ENCODE data around the gene SLC9A7.

Gene SLC9A7

DNA sequence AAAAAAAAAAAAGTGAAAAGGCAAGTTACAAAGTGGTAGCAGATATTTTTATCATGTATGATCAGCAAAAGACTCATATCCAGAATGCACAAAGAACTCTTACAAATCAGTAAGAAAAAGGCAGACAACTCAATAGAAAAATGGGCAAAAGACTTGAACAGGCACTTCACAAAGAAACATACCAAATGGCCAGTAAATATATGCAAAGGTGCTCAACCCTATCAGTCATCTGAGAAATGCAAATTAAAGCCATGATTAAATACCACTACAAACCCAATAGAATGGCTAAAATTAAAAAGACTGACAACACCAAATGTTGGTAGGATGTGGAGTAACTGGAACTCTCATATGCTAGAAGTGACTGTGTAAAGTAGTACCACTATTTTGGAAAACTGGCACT is 140.0 kb downstream of the SLC9A7 start:
- TF ChIP-seq CTCF (IDR thresholded peaks at IDR 0.05; ENCODE audit: low read length): no peak
- no peak for TF ChIP-seq EZH2 (optimal IDR thresholded peaks at IDR 0.05; ENCODE audit: low read depth, low read length)
- Histone ChIP-seq H3K79me2 (ENCODE audit: low read length) (no peaks in the 10 kb centered on the region), H4K20me1 (ENCODE audit: insufficient read depth, low read length) (no peaks in the 10 kb centered on the region), H3K36me3 (replicated peaks; ENCODE audit: insufficient read depth, low read length) (no peaks in the 10 kb centered on the region), H3K4me1 (ENCODE audit: low read length) (no peaks in the 10 kb centered on the region), H3K9me3 (replicated peaks; ENCODE audit: insufficient read depth, low read length) (no peaks in the 10 kb centered on the region), H3F3A (ENCODE audit: insufficient read depth, low read length) (no peaks in the 10 kb centered on the region), H3K27ac (ENCODE audit: low read length) (no peak overlapping the region), H3K4me2 (ENCODE audit: low read depth, low read length) (no peak overlapping the region), H2AFZ (ENCODE audit: low read length) (no peak overlapping the region), H3K4me3 (ENCODE audit: low read length) (no peak overlapping the region), H3K9ac (ENCODE audit: low read length) (no peak overlapping the region), H3K9me2 (replicated peaks; ENCODE audit: insufficient read depth, low read length) (no peaks in the 10 kb centered on the region), H3K27me3 (replicated peaks; ENCODE audit: insufficient read depth, low read length) (no peaks in the 10 kb centered on the region)
- no peak for DNase-seq

DNA sequence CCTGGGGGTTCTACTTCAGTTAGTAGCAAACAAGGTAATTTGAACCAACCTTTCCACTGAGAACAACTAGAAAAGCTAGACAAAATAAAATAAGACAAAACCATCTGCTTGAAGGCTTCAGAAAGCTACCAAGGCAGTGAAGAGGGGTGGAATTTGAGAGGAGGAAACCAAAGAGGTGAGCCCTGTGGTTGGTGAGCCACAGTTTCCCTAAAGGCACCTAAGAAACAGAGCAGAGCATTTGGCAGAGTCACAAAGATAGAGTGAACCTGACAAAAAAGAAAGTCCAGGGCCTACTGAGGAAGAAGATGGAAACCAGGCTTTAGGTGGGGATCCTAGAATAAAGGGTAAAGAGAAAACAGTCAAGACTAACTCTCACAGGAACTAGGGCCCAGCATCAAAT is 141.0 kb downstream of the SLC9A7 start:
- no peaks in the 10 kb centered on the region for H3K27me3 ChIP-seq (replicated peaks; ENCODE audit: insufficient read depth, low read length)
- H3F3A ChIP-seq (ENCODE audit: insufficient read depth, low read length): no peaks in the 10 kb centered on the region
- H3K27ac ChIP-seq (ENCODE audit: low read length): no peak overlapping the region
- no peak for TF ChIP-seq EZH2 (optimal IDR thresholded peaks at IDR 0.05; ENCODE audit: low read depth, low read length)
- TF ChIP-seq CTCF (IDR thresholded peaks at IDR 0.05; ENCODE audit: low read length): no peak
- TF ChIP-seq EZH2phosphoT487 (IDR thresholded peaks at IDR 0.05; ENCODE audit: low read length): no peak
- no peaks in the 10 kb centered on the region for H4K20me1 ChIP-seq (ENCODE audit: insufficient read depth, low read length)
- no peak overlapping the region for H3K9ac ChIP-seq (ENCODE audit: low read length)
- no peaks in the 10 kb centered on the region for H3K79me2 ChIP-seq (ENCODE audit: low read length)
- H3K9me3 ChIP-seq (replicated peaks; ENCODE audit: insufficient read depth, low read length): no peaks in the 10 kb centered on the region
- H3K4me2 ChIP-seq (ENCODE audit: low read depth, low read length): no peak overlapping the region
- no peaks in the 10 kb centered on the region for H3K9me2 ChIP-seq (replicated peaks; ENCODE audit: insufficient read depth, low read length)
- DNase-seq: no peak
- no peaks in the 10 kb centered on the region for H3K4me1 ChIP-seq (ENCODE audit: low read length)
- no peak overlapping the region for H2AFZ ChIP-seq (ENCODE audit: low read length)
- no peak overlapping the region for H3K4me3 ChIP-seq (ENCODE audit: low read length)
- H3K36me3 ChIP-seq (replicated peaks; ENCODE audit: insufficient read depth, low read length): no peaks in the 10 kb centered on the region

DNA sequence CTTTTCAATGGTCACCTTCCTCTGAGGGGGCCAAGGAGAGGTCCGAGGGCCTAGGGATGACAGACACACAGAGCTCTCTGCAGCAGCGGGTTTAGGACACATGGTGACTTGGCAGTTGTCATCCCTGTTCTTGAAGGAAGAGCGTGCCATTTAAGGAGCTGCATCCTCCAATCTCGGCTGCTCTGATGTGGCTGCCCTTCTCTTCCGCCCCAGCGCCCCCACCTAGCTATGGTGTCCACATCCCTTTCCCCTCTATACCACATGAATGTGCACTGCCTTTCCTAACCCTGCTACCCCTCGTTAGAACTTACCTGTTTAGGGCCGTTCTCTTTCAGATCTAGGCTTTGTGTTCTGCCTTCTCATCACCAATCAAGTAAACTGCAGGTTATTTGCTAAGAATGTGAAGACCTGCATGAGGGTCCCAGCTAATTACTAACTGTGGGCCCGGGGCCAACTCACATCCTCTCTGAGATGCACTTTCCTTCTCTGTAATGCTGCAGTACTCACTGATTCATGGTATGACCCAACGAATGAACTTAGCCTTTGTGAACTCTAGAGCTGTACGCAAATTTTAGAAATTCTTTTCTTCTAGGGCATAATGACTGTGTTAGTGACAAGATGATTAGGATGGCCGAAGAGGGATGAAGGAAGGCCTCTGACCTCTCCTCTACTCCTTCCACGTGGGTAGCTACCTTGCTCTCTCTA is 147.1 kb downstream of the SLC9A7 start:
- Histone ChIP-seq H3K4me3 (ENCODE audit: low read length) (no peak overlapping the region), H3K9me2 (replicated peaks; ENCODE audit: insufficient read depth, low read length) (no peaks in the 10 kb centered on the region), H3K9ac (ENCODE audit: low read length) (no peak overlapping the region), H3K79me2 (ENCODE audit: low read length) (no peaks in the 10 kb centered on the region), H3K27me3 (replicated peaks; ENCODE audit: insufficient read depth, low read length) (no peaks in the 10 kb centered on the region), H2AFZ (ENCODE audit: low read length) (no peak overlapping the region), H3F3A (ENCODE audit: insufficient read depth, low read length) (no peaks in the 10 kb centered on the region), H3K9me3 (replicated peaks; ENCODE audit: insufficient read depth, low read length) (no peaks in the 10 kb centered on the region), H4K20me1 (ENCODE audit: insufficient read depth, low read length) (no peaks in the 10 kb centered on the region), H3K36me3 (replicated peaks; ENCODE audit: insufficient read depth, low read length) (no peaks in the 10 kb centered on the region), H3K4me2 (ENCODE audit: low read depth, low read length) (no peak overlapping the region), H3K27ac (ENCODE audit: low read length) (no peak overlapping the region), H3K4me1 (ENCODE audit: low read length) (no peaks in the 10 kb centered on the region)
- DNase-seq: no peak
- TF ChIP-seq EZH2phosphoT487 (IDR thresholded peaks at IDR 0.05; ENCODE audit: low read length) (no peak), EZH2 (optimal IDR thresholded peaks at IDR 0.05; ENCODE audit: low read depth, low read length) (no peak), CTCF (IDR thresholded peaks at IDR 0.05; ENCODE audit: low read length) (no peak)

Data from MM.1S (cell line).